GM19193 (cell line): ENCODE data around the gene FRAS1.

Experiments used
- POLR2A ChIP-seq: IDR thresholded peaks from 4 replicates; pipeline ENCODE4 v1.6.1; 2011; ENCODE audit not compliant: insufficient read depth, insufficient read length; ENCODE audit errors: extremely low read depth

Gene FRAS1

GRCh38 chr4:78075986-78076385, 18.9 kb downstream of the FRAS1 start:
- TF ChIP-seq POLR2A = no peak

DNA sequence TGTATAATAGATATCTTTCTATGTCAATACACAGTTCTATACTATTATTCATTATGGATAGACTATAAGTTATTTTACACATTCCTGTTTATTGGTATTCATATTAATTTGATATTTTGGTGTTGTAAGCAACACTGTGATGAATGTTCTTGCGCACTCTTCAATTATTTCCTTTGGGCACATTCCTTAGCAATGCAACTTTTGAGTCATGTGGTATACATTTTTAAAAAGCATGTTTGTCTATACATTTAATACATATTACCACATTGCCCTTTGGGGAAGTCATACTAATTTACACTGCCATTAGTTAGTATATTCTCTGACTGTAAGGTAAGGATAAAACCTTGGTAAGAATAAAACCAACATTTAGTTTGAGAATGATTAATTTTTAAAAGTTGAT, 21.0 kb downstream of the FRAS1 start:
- TF ChIP-seq POLR2A = no peak

DNA sequence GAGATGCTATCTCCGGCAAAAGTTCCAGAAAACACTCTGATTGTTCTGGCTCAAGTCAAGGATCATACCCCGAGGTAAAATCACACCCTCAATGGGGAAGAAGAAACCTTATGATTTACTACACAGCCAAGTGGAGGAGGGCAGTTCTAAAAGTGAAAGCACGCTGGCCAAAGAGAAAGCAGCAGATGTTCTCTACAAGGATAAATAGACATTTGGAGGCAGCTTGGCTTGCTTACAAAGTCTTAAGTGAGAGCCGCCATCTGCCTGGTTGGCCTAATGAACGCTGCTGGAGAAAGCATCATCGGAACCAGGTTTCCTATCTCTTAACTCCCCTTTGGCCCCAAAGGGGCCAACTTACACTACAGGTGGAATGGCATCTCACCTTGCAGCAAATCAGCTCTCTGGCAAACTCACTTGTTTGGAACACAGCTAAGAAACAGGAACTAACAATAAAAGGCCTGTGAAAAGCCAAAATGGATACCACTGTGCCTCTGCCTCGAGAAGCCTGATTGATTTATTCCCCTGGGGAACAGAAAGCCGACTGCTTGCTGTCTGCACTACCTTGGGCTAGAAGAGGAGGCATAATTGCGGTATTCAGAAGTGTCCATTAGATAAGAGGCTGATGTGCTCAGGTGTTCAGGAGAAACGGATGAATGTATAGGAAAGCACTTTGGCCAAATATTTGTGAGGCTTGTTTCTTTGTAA, 22.8 kb downstream of the FRAS1 start:
- TF ChIP-seq POLR2A = no peak

DNA sequence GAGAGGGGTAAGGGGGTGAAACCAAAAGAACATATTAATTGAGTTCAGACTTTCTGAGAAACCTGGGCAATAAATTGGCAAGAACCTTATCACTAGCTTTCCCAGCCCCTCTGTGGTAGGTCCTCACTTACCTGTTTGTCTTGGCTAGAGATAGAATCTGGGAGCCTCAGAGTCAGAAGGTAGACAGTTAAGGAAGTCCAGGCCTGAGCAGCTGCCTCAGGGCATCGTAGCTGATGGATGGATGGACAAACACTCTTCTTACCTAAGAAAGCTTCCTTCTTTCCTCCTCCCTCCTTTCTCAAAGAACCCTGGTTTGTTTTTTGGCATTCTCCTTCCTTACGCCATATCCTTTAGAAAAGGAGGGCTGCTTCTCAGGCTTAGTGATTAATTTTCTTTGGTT, 24.4 kb downstream of the FRAS1 start:
- TF ChIP-seq POLR2A = no peak

DNA sequence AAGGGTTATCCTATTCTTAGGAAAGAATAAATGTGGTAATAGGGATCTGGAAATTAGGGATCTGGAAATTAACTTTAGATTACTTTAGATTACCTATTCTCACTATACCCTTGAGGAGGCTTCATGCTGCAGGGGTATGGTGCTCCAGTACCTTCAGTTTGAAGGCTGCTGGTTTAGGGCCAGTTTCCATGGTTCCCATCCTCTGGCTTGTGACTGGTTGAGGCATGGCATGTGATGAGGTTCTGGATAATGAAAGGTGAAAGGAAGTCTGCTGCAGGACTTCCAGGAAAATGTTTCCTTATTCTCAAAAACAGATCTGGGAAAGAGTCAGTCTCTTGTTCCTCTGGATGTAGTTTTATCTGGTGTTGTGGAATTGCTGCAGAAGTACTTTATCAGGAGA, 25.9 kb downstream of the FRAS1 start:
- no peak for TF ChIP-seq POLR2A

GRCh38 chr4:78091534-78091933, 34.4 kb downstream of the FRAS1 start:
- no peak for TF ChIP-seq POLR2A

GRCh38 chr4:78092850-78093249, 35.7 kb downstream of the FRAS1 start:
- TF ChIP-seq POLR2A = no peak

- TF ChIP-seq POLR2A = no peak
These were observed 38.0 kb downstream of the FRAS1 start for GRCh38 chr4:78095081-78095480.

GRCh38 chr4:78099058-78099457, 41.9 kb downstream of the FRAS1 start:
- no peak for TF ChIP-seq POLR2A

DNA sequence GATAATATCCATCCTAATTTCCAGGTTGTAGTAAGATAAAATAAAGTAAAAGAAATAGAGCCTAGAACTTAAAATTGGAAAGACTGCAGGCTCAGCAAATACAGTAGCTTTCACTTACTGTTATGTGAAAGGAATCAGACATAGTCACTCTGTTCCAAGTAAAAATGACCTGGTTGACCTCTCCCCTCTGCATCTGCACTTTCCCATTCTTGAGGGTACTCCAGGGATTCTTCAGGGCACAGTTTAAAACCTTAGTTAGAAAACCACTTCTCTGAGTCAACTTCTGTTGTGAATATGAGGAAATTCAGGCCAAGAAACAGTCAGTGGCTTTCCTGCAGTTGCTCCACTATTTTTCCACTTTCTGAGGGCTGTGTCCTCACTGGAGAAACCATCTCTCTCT, 42.9 kb downstream of the FRAS1 start:
- no peak for TF ChIP-seq POLR2A

DNA sequence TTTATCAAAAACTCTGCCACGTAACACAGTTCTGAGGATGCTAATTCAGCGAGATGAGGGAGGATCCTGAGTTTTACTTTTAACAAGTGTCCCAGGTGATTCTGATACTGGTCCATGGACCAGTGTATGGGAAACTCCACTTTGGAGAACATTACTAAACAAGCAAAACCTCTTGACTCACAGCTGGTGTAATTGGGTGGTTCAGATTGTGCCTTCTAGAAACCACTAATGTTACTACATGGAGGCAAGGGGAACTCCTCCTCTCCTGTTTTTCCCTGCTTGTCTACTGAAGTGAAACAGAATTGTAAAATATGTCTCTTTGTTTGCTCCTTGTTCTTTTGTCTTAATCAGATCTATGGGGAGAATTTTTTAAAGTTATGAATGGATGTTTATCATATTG, 62.6 kb downstream of the FRAS1 start:
- no peak for TF ChIP-seq POLR2A

DNA sequence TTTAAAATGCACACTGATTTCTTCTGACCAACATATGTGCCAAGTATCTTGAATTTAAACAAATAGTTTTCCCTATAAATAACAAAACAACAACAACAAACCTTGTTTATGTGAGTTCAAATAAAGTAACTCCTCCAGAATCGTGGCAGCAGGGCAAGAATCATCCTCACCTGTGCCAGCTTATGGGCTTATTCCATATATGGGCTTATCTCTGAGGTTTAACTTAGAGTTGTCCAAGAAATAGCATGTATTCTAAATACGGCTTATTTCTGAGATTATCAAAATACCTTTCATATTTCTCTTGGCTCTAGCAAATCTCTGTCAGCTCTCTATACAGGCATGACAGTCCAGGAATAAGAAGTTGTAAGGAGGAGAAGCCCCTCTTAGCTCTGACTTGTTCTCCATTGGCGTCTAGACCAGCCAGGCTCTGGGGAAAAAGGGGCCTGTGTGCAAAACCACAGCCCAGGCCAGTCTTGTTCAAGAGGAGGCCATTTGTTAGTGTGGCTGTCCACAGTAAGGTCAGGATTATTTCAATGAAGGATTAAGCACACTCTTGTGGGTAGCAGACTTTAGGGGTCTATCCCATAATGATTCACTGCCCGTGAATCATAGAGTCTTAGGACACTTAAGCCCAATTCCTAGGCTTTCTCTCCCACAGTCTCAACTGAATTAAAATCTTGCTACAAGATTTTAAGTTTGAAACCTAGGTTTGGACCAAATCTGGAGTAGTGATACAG, 63.2 kb downstream of the FRAS1 start:
- TF ChIP-seq POLR2A = no peak

DNA sequence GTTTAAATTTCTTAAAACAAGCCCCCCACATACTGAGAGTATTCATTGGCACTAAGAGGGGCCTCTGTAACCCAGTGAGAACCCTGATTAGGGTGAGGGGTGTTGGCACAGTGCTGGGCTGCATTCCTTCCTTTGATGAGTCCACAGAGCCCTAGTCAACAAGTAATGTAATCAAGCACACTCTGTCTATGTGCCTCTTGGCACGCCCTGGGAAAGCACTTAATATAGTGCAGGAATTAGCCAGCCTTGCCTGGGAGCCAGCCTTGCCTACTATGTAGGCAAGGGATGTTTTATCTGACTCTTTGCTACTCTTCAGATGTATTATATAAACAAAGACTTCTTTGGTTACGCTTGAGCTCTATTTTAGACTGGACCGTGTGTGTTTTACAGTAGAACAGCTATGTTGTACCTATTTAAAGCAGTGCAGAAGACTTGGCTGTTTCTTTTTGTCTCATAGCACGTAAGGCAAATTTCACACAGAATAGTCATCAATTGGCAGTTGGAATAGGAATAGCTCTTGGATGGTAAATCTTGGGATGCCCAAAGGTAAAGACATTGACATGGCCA, 64.3 kb downstream of the FRAS1 start:
- no peak for TF ChIP-seq POLR2A

- TF ChIP-seq POLR2A = no peak
These were observed 72.4 kb downstream of the FRAS1 start for GRCh38 chr4:78129383-78130108.

DNA sequence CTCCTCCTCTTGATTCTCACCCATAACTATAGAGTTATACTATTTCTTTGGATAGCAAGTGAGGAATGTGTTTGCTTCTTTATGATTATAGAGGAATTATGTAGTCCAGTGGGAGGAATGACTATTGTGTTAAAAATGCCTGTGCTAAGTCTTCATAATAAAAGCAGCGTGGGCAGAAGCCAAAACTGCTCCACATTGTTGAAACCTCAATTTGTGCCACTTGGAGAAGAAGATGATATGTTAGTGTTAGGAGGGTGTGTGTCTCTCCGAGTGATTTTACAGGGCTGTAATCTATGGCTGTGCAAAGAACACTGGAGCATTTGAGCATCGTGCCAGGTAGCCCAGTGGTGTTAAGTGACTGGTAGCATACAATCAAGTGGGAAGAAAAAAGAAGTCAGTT, 74.3 kb downstream of the FRAS1 start:
- TF ChIP-seq POLR2A = no peak
